Measurements from ENCODE around the gene DPF1.

DNA sequence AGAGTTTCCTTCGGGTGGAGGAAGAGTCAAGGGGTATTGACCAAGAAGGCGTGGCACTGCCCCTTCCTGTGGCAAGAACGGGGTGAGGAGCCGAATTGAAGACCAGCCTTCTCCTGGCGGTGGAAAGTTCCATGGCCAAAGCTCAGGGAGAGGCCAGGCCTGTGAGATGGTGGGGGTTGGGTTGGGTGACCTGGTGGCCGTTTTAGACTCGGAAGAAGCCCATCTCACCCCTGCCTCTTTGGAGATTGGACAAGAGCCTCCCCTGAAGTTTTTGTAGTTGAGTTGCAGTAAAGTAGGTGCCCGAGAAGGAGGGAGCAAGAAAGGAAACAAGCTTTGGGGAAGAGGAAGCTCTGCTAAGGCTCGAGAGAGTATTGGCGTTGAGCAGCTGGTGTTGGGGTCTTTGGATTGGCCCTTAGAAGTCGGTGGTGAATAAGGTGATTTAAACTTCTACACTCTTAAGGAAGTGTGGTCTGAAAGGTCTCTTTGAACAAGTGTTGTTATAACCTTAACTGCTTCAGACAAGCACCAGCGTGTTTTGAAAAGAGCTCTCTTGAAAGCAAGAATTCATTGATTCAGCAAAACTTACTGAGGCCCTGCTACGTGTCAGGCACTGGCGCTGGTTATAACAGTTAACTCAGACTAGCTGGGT, 41.3 kb upstream of the DPF1 start:
- TF ChIP-seq, protein P1, sequence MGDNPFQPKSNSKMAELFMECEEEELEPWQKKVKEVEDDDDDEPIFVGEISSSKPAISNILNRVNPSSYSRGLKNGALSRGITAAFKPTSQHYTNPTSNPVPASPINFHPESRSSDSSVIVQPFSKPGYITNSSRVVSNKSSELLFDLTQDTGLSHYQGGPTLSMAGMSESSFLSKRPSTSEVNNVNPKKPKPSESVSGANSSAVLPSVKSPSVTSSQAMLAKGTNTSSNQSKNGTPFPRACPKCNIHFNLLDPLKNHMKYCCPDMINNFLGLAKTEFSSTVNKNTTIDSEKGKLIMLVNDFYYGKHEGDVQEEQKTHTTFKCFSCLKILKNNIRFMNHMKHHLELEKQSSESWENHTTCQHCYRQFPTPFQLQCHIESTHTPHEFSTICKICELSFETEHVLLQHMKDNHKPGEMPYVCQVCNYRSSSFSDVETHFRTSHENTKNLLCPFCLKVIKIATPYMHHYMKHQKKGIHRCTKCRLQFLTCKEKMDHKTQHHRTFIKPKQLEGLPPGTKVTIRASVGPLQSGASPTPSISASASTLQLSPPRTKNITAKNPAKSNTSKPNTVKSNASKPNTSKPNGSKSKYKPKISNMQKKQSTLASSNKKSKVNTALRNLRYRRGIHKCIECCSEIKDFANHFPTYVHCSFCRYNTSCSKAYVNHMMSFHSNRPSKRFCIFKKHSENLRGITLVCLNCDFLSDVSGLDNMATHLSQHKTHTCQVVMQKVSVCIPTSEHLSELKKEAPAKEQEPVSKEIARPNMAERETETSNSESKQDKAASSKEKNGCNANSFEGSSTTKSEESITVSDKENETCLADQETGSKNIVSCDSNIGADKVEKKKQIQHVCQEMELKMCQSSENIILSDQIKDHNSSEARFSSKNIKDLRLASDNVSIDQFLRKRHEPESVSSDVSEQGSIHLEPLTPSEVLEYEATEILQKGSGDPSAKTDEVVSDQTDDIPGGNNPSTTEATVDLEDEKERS (tag by site-specific recombination; IDR thresholded peaks at IDR 0.05), result no peak
- no peak for TF ChIP-seq KLF10 (tag by site-specific recombination; IDR thresholded peaks at IDR 0.05)

Data from HEK293 (cell line).